GM19372 (cell line): ENCODE results near the gene RAB6C.
"Not testable (repeated sequence)": the region's sequence is repeated elsewhere in the genome, so short reads cannot be mapped to it uniquely, and the experiment has no call there.

ENCODE experiments used
- ATAC-seq: cut with Tn5 transposase; IDR thresholded peaks from one replicate; pipeline ENCODE4 v1.9.1; 2021; ENCODE audit warnings: mild to moderate bottlenecking, low read depth, moderate library complexity; ENCODE audit not compliant: unreplicated experiment

Gene RAB6C

DNA sequence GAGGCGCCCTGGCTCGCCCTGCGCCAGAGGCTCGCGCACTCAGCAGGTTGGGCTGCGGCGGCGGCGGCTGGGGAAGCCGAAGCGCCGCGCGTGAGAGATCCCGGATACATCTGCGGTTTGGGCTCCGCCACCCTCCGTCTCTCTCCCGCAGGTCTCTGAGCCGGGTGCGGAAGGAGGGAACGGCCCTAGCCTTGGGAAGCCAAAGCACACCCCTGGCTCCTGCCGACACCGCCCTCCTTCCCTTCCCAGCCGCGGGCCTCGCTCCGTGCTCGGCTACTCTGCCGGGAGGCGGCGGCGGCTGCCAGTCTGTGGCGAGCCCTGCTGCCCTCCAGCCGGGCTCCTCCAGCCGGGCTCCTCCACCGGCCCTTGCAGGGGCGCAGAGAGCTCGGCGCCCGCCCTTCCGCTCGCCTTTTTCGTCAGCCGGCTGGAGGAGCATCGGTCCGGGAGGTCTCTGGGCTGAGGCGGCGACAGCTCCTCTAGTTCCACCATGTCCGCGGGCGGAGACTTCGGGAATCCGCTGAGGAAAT, at the start of gene RAB6C:
Gene RAB6C (plus strand): TSS at position 38 of the 527 bp plus-strand sequence. CDS start 450 bp downstream, at position 488.
- ATAC-seq = not testable (repeated sequence)

GRCh38 chr2:129930451-129930850, 49.0 kb upstream of the RAB6C start:
- ATAC-seq = no peak

GRCh38 chr2:129933387-129933786, 46.1 kb upstream of the RAB6C start:
- ATAC-seq = not testable (repeated sequence)

DNA sequence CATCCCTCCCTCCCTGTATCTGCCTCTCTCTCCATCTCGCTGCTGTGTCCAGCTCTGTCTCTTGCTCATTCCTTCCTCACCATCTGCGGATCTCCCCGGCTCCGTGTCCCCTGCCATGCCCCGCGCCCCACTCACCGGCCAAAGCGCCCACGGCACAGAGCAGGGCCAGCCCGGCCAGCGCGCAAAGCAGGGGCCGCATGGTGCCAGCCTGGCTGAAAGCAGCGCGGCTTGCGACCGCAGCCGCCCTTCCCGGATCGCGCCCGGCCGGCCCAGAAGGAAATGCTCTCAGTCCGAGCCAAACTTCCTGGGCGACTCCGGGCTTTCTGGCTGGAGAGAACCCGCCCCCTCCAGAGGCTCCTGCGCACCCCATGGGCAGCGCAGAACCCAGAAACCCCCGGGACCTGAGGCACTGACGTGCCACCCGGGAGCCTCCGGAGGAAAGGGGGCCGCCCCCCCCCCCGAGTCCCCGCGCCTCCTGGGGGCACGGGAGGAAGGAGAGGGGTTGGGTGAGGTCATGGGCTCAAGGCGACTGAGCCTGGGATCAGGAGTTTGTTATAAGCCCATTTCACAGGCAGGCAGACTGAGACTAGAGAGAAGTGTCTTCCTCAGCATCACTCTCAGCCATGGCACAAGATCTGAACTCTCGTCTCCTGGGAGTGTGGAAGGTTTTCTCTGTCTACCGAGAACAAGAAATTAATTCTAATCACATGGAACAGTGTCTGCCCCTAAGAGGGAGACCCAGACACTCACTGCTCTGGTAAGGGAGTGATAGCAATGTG, 45.2 kb upstream of the RAB6C start:
- no peak for ATAC-seq

GRCh38 chr2:129935118-129935517, 44.3 kb upstream of the RAB6C start:
- no peak for ATAC-seq

DNA sequence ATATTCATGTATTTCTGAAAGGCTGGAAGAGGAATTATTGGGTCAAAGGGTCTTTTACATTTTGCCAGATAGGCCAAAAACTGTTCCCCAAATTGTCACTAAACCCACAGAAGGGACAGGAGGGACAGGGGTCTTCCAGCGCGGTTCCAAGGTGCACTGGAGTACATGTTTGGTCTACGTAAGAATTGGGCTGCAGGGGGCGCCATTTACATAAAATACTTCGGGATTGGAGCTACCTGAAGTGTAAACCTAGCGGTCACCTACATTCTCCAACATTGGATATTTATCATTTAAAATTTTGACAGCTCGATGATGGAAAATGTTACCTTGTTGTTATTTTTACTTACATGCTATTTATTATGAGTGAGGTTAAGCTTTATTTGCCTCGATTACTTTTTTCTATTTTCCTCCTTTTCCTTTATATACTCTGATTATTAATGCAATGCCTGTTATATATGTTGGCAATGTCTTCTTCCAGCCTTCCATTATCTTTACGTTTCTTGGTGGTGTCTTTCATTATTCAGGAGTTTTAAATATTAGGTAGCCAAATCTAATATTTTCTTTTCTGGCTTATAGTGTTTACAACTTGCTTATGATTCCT, 43.0 kb upstream of the RAB6C start:
- peak; percentile 82 for ATAC-seq

DNA sequence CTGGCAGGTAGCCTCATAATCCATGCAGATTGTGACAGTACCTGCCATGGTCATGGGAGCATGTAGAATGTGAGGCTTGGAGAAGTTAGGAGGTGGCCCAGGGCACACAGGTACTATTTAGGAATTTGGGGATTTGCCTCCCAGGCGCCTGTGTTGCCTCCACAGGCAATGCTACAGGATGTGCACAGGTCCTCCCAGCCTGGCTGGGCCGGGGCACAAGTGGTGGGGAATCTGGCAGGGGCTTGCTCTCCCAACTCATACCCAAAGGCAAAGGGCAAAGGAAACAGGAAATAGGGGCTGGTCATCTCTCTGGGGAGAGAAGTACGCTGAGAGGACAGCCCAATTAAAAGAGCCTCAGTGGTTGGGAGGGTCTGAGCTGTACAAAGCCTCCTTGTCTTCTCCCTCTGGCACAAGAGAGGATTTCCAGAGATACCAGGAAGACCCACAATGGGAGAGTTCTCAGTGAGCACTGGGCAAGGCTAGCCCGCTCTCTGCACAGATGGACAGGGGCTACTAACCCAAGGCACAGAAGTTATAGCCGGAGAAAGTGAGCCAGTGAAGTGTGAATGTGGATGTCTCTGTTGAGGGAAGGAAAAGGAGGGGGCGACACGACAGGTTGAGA, 40.5 kb upstream of the RAB6C start:
- ATAC-seq = not testable (repeated sequence)

- not testable (repeated sequence) for ATAC-seq
Observed at GRCh38 chr2:129943456-129943855, 36.0 kb upstream of the RAB6C start.

- ATAC-seq = no peak
Observed at GRCh38 chr2:129945557-129945956, 33.9 kb upstream of the RAB6C start.

GRCh38 chr2:129947712-129948111, 31.8 kb upstream of the RAB6C start:
- ATAC-seq = not testable (repeated sequence)

GRCh38 chr2:129956171-129956570, 23.3 kb upstream of the RAB6C start:
- not testable (repeated sequence) for ATAC-seq

DNA sequence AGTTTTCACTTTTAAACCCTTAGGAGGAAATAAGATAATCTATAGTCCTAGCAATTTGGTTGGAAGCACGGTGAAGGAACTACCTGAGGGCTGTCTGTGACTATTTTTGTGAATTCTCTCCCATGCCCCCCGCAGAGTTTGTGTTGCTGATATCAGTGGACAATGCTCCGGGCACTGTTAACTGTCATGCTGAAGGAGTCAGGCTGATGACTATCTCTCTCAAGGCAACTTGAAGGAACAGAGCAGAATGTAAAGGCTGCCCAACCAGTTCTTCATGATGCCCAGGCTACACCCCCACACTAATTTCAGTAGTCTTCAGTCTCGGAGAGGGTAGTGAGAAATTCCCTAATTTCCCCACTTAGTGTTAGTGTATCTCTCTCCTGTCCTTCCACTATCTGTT, 21.6 kb upstream of the RAB6C start:
- no peak for ATAC-seq

DNA sequence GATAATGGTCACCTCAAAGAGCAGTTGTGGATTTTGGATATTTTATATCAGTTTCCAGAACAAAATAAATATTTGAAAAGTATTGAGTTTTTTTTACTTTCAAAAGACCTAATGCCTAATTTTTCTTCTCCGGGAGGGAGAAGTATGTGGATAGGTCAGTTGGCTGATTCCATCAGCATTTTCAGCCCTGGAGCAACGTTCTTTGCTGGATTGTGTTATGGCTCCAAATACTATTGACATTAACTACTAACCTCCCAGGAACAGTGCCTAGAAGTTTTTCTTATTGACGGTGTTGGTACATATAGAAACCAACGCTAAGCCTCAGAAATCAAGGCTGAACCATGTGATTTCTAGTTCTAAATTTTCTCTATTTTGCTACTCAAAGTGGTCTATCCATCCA, 20.7 kb upstream of the RAB6C start:
- not testable (repeated sequence) for ATAC-seq

DNA sequence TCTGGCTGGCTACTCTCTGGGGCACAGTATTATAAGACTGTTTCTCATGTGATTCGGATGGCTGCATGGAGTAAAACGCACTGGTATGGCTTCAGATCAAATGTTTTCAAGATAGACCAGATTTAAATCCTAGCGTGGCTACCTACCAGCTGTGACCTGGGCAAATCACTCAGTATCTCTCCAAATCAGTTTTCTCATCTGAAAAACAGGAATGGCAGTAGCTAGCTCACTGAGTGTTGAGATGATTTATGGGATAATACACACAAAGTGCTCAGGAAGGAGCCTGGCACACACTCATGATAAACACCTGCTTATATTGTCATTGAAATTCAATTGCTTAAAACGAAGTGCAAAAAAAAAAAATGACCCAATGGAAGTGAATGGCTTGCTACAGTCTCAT, 10.9 kb upstream of the RAB6C start:
- ATAC-seq = not testable (repeated sequence)

DNA sequence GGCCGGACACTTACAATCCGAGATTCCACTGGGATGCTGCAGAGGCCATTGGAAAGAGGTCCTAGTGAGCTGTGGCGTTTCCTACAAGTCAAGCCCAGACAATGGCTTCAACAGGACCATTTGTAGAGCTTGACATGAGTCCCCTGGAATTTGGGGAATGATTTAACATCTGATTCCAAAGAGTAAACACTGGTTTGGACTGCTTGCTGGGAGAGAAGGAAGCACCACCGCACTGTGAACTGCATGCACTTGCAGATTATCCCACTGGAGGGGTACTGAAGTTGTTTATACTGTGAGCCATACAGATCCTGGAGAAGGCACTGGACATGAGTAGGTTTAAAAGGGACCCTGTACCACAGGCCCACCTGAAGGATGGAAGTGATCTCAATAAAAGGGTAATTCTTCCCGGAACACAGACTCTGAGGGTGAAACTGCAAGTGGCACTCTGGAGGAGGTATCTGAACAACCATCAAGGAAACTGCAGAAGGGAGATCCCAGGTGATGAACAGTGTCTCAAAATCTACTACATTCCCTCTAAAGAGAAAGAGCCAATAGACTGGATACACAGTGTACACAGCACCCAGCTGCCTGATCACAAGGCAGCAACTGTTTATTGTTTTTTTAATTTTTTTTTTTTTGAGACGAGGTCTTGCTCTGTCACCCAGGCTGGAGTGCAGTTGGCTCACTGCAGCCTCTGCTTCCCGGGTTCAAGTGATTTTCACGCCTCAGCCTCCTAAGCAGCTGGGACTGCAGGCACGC, 4.3 kb upstream of the RAB6C start:
- ATAC-seq = no peak

- not testable (repeated sequence) for ATAC-seq
Observed at GRCh38 chr2:129976969-129977368, 2.5 kb upstream of the RAB6C start.

DNA sequence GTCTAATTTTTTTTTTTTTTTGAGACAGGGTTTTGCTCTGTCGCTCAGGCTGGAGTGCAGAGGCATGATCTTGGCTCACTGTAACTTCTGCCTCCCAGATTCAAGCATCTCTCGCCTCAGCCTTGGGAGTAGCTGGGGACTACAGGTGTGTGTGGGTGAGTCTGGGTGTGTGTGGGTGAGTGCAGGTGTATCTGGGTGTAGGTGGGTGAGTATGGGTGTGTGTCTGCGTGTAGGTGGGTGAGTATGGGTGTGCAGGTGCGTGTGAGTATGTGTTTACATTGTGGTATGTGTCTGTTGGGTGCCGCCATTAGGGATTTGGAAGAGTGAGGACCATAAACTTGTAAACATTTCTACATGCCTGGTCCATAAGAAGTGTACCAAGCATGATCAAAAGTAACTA, 1.5 kb upstream of the RAB6C start:
- no peak for ATAC-seq

GRCh38 chr2:129980246-129980645, 780 bp downstream of the RAB6C start:
- ATAC-seq = not testable (repeated sequence)

DNA sequence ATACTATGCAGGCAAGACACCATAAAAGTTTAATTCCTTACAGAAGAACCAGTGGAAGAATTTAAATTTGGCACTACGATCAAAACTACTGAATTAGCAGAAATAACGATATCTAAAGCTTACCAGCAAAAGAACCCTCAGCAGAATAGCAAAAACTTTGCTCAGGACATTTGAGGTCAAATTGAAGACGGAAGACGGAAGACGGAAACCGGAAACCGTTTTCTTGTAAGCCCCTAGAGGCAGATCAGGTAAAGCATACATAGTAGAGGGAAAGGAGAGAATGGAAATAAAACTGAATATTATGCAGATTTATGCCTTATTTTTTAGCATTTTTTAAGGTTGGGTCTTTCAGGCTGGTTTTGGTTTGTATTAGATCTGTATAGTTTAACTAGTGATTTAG, 2.2 kb downstream of the RAB6C start:
- ATAC-seq = not testable (repeated sequence)

DNA sequence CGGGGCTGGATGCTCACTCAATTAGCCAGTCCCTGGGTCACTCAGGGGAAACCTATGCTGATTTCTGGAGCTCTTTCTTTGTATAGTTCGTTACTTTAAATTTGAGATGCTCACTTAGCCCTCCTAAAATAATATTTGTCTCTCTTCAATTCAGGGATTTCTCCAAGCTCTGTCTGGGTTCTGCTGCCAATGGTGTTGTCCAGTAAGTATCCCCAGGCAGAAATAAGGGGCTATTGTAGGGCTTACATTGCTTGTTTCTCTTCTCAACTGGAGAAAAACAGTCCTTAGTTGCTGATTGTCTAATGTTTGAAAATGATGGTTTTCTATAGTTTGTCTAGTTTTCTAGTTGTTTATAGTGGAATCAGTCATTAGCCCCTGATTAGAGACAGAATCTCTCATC, 5.0 kb downstream of the RAB6C start:
- ATAC-seq = no peak
